Parathyroid adenoma (tissue), 2 donors: ENCODE data around the gene MCC.

Experiments used
- H2AFZ ChIP-seq: fragments of 300-600 bp; sonication (generic); one replicate; pipeline ENCODE4 v1.7.0; 2017; ENCODE audit warnings: antibody characterized with exemption, mild to moderate bottlenecking
- H3K27ac ChIP-seq: fragments of 300-600 bp; sonication (generic); one replicate; pipeline ENCODE4 v1.7.0; 2017
- H3K27me3 ChIP-seq: fragments of 300-600 bp; sonication (generic); one replicate; pipeline ENCODE4 v1.7.0; 2017; ENCODE audit warnings: low read length; ENCODE audit not compliant: control insufficient read depth, insufficient read depth
- H3K36me3 ChIP-seq: fragments of 300-600 bp; sonication (generic); one replicate; pipeline ENCODE4 v1.7.0; 2017; ENCODE audit warnings: low read length; ENCODE audit not compliant: control insufficient read depth, insufficient read depth
- H3K4me1 ChIP-seq: fragments of 300-600 bp; sonication (generic); one replicate; pipeline ENCODE4 v1.7.0; 2017; ENCODE audit warnings: control low read depth
- H3K4me2 ChIP-seq: fragments of 300-600 bp; sonication (generic); one replicate; pipeline ENCODE4 v1.7.0; 2017; ENCODE audit warnings: low read length
- H3K4me3 ChIP-seq: fragments of 300-600 bp; sonication (generic); one replicate; pipeline ENCODE4 v1.7.0; 2017; ENCODE audit warnings: low read depth, low read length
- H3K79me2 ChIP-seq: fragments of 300-600 bp; sonication (generic); one replicate; pipeline ENCODE4 v1.7.0; 2017; ENCODE audit warnings: control low read depth
- H3K9ac ChIP-seq: fragments of 300-600 bp; sonication (generic); one replicate; pipeline ENCODE4 v1.7.0; 2017; ENCODE audit warnings: mild to moderate bottlenecking
- H3K9me3 ChIP-seq: fragments of 300-600 bp; sonication (generic); one replicate; pipeline ENCODE4 v1.7.0; 2017; ENCODE audit warnings: low read length; ENCODE audit not compliant: control insufficient read depth
- TF ChIP-seq, protein P1 (sequence below): fragments of 300-600 bp; sonication (generic); IDR thresholded peaks from one replicate; pipeline ENCODE4 v1.7.0; 2017; ENCODE audit warnings: antibody characterized with exemption, mild to moderate bottlenecking
- donor health status: primary hyperparathyroidism.

Gene MCC

DNA sequence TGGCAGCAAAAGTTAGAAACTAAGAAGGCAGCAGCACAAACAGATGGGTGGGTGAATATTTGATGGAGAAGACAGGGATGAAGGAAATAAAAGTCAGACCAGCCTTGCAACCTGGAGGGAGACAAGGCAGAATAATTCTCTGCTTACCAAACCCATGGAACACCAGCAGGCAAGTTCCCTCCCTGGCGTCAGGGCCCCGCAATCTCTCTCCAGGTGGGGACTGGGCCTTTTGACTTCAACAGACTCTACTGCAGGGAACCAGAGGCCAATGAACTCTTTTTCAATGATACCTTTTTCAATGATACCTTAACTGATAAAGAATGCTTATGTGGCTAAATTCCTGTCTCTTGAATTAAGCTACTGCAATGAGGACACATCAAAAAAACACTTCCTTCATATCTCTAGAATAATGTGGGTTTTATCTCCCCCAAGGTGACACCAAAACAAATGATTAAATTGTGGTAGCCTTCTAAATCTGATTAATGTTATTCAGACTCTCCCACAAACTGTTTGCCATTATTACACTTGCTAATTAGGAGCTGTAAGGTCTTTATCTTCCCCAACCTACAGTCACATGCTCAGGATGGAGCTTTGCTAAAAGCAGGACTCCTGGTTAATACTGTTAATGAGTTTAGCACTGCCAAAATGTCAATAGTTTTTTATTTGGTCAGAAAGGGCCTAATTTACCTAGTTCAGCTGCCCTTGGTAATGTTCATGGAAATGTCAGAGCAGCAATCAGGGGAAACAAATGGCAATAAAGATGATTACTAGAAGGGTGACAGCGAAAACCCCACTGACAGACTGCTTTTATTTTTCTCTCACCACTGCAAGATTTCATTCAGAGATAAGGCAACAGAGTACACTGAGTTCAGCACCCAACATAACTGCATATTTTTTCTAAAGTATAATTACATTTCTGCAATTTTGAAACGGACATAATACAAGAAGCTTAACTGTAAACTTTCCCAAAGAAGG, 218.9 kb downstream of the MCC start:
- Histone ChIP-seq H3K9me3 (no peaks in the 10 kb centered on the region), H3K27me3 (no peaks in the 10 kb centered on the region), H3K9ac (no peak overlapping the region), H3K36me3 (no peaks in the 10 kb centered on the region), H2AFZ (no peak overlapping the region), H3K4me2 (peak overlapping the region; percentile 55), H3K4me3 (peak overlapping the region; percentile 47), H3K27ac (peak overlapping the region; percentile 79), H3K4me1 (peaks cover 81% of the 10 kb centered on the region), H3K79me2 (peaks cover 54% of the 10 kb centered on the region)
- TF ChIP-seq, protein P1, sequence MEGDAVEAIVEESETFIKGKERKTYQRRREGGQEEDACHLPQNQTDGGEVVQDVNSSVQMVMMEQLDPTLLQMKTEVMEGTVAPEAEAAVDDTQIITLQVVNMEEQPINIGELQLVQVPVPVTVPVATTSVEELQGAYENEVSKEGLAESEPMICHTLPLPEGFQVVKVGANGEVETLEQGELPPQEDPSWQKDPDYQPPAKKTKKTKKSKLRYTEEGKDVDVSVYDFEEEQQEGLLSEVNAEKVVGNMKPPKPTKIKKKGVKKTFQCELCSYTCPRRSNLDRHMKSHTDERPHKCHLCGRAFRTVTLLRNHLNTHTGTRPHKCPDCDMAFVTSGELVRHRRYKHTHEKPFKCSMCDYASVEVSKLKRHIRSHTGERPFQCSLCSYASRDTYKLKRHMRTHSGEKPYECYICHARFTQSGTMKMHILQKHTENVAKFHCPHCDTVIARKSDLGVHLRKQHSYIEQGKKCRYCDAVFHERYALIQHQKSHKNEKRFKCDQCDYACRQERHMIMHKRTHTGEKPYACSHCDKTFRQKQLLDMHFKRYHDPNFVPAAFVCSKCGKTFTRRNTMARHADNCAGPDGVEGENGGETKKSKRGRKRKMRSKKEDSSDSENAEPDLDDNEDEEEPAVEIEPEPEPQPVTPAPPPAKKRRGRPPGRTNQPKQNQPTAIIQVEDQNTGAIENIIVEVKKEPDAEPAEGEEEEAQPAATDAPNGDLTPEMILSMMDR: no peak

DNA sequence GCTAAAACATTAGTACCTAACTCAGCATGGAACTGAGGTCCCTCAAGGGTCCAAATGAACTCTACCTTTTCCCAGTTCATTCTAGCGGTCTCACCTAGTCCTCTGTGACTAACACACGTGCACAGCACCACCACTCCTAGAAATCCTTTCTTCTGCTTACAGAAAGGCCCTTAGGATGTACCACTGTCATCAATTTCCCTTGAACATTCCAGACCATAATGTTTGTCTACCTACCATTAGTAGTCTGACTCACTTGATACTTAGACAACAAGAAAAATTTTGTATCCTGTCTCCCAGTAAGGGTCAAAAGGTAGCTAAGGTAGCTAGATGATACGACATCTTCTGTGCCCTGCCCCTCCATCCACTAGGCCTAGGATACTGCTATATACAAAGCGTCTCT, 220.0 kb downstream of the MCC start:
- Histone ChIP-seq H3K36me3 (no peaks in the 10 kb centered on the region), H3K4me1 (peaks cover 81% of the 10 kb centered on the region), H3K9me3 (no peaks in the 10 kb centered on the region), H2AFZ (no peak overlapping the region), H3K79me2 (peaks cover 54% of the 10 kb centered on the region), H3K27me3 (no peaks in the 10 kb centered on the region), H3K9ac (no peak overlapping the region), H3K27ac (peak overlapping the region; percentile 79), H3K4me3 (peak overlapping the region; percentile 47), H3K4me2 (peak overlapping the region; percentile 55)
- TF ChIP-seq, protein P1: no peak

DNA sequence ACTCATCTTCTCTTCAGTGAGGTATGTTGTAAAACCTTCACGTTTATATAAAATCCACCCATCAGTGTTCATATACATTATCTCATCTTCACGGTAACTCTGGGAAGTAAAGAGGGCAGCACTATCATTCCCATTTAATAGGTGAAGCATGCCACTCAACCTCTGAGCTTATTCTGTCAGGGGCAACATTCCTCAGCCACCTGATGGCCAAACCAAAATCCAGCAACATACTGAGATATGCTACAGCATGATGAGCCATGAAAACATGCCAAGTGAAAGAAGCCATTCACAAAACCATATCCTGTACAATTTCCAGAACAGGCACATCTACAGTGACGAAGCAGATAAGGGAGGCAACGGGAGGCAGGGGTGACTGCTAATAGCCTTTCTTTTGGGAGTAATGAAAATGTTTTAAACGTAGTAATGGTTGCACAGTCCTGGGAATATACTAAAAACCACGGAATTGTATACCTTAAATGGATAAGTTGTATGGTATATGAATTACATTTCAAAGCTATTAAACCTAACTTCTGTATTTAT, 220.8 kb downstream of the MCC start:
- Histone ChIP-seq H3K36me3 (no peaks in the 10 kb centered on the region), H3K9me3 (no peaks in the 10 kb centered on the region), H3K27ac (peak overlapping the region; percentile 79), H3K9ac (no peak overlapping the region), H2AFZ (no peak overlapping the region), H3K4me1 (peaks cover 84% of the 10 kb centered on the region), H3K27me3 (no peaks in the 10 kb centered on the region), H3K79me2 (peaks cover 61% of the 10 kb centered on the region), H3K4me3 (peak overlapping the region; percentile 47), H3K4me2 (peak overlapping the region; percentile 55)
- TF ChIP-seq, protein P1: no peak

DNA sequence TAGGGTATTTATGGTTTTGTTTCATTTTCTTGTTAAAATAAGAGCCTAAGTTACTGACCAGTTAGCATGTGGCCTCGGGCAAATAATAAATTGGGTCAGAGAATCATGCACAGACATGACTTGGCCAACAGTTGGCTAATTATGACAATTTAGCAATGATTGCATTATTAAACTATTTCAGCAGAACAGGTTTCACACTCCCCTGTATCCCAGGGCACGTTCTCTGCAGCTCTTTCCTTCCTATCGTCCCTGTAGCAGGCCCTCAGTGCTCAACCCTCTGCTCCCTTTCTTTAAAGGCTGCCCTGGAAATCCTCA, 221.4 kb downstream of the MCC start:
- H3K4me2 ChIP-seq: peak overlapping the region; percentile 55
- H2AFZ ChIP-seq: no peak overlapping the region
- peaks cover 63% of the 10 kb centered on the region for H3K79me2 ChIP-seq
- H3K9me3 ChIP-seq: no peaks in the 10 kb centered on the region
- no peaks in the 10 kb centered on the region for H3K36me3 ChIP-seq
- no peaks in the 10 kb centered on the region for H3K27me3 ChIP-seq
- TF ChIP-seq, protein P1: no peak
- peaks cover 86% of the 10 kb centered on the region for H3K4me1 ChIP-seq
- H3K9ac ChIP-seq: no peak overlapping the region
- H3K4me3 ChIP-seq: peak overlapping the region; percentile 47
- H3K27ac ChIP-seq: peak overlapping the region; percentile 79
